Measurements from ENCODE around the gene ENO1. TPM values are rescaled to one million over a fixed set of nuclear protein-coding genes. Genes with fewer than 3 reads are reported as not detected.

The ENO1 gene
- total and polyA plus RNA-seq, 7 experiments from 2014 or later: 198 to 3,569 (median 434) TPM

DNA sequence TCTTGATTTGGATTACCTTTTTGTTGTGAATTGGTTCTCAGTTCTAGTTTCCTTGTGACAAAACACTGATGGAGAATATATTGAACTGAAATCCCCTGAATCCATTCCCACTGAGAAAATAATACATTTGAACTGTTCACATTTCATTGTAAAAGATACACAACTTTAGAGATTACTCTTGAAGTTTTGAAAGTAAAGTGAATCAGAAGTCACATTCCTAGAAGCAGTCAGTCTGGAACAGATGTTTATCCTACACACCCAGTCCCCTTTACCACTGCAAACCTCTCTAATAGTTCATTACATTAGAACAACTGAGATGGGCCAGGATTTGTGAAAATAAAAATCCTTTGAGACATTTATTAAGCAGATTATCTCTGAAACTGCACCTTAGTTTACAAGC is 64.5 kb downstream of the ENO1 start:
- ATAC-seq: no peak
- ChIA-PET CTCF (no interaction called here), POLR2A (no interaction called here)
- H3K4me3 ChIP-seq (ENCODE audit: low read length): no peak overlapping the region
- Mint-ChIP-seq H3K27me3 (peaks cover 0 to 3% (median 0%) of the 10 kb centered on the region in 5 donors), H3K4me1 (peaks cover 26 to 59% (median 47%) of the 10 kb centered on the region in 7 donors), H3K36me3 (no peaks in the 10 kb centered on the region), H3K9me3 (peaks cover 0 to 3% (median 0%) of the 10 kb centered on the region in 11 donors), H3K27ac (peak overlapping the region in 2 of 9 donors; percentile 10 to 41), H3K4me3 (peak overlapping the region in 1 of 10 donors; percentile 4)
- H3K36me3 ChIP-seq (ENCODE audit: control insufficient read depth in 2 of 3, insufficient read depth in 3 of 3, low read length in 3 of 3): peaks cover 0 to 4% (median 0%) of the 10 kb centered on the region in 3 experiments
- no peaks in the 10 kb centered on the region for H3K9me3 ChIP-seq (ENCODE audit: control insufficient read depth in 2 of 3, low read length in 3 of 3)
- no peaks in the 10 kb centered on the region for H3K27me3 ChIP-seq (ENCODE audit: control insufficient read depth in 2 of 2, insufficient read depth in 2 of 2, low read length in 2 of 2)
- no peak for DNase-seq
- no peak overlapping the region for H3K27ac ChIP-seq (ENCODE audit: low read depth, low read length)
- intact Hi-C loops (cut with micrococcal nuclease): loop anchor here in 1 of 2 donors (10.0 kb wide), 1 partner anchor 1039 kb away; the partner anchor contains the start of gene VAMP3
- peaks cover 10 to 15% of the 10 kb centered on the region in 2 donors for H3K4me1 ChIP-seq (ENCODE audit: control insufficient read depth in 2 of 2, insufficient read depth in 2 of 2, low read length in 2 of 2)

DNA sequence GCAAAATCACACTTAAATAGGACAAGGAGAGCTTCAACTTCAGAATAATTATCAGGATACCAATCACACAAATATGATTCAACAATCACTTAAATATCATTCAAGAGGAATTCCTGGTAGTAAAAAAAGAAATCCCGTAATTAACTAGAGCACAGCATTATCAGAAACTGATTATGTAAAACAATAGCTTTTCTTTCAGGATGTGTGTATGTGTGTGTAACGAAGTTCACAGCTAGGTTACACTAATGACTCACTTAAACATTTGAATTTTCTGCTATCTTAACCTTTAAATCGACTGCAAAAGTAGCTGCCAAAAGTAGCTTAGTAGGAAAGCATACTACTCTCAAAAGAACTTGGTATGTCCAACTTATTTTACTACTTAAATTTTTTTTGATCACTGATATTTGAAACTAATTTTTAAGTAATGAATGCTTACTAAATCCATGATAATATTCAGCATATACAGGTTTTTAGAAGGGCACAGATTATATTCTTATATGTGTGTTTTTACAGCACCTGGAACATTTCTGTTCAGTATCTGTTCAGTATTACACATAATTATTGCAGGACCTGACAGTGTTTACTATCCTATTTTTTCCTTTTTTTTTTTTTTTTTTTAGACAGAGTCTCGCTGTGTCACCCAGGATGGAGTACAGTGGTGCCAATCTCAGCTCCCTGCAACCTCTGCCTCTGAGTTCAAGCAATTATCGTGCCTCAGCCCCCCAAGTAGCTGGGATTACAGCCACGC is 65.3 kb downstream of the ENO1 start:
- Histone ChIP-seq H3K27me3 (ENCODE audit: control insufficient read depth in 2 of 2, insufficient read depth in 2 of 2, low read length in 2 of 2) (no peaks in the 10 kb centered on the region), H3K4me3 (ENCODE audit: low read length) (no peak overlapping the region), H3K36me3 (ENCODE audit: control insufficient read depth in 2 of 3, insufficient read depth in 3 of 3, low read length in 3 of 3) (peaks cover 0 to 4% (median 0%) of the 10 kb centered on the region in 3 experiments), H3K4me1 (ENCODE audit: control insufficient read depth in 2 of 2, insufficient read depth in 2 of 2, low read length in 2 of 2) (peaks cover 10 to 11% of the 10 kb centered on the region in 2 donors), H3K9me3 (ENCODE audit: control insufficient read depth in 2 of 3, low read length in 3 of 3) (no peaks in the 10 kb centered on the region), H3K27ac (ENCODE audit: low read depth, low read length) (no peak overlapping the region)
- no peak for ATAC-seq
- H3K27ac Mint-ChIP-seq: peak overlapping the region in 1 of 9 donors; percentile 35
- DNase-seq: no peak
- intact Hi-C loops (cut with micrococcal nuclease): loop anchor here in 1 of 2 donors (10.0 kb wide), 1 partner anchor 1038 kb away; the partner anchor contains the start of gene VAMP3
- H3K4me3 Mint-ChIP-seq: no peak overlapping the region
- ChIA-PET CTCF (interaction anchor here (0.6 to 0.7 kb wide), 2 partner anchors 84 to 171 kb away, joined by 3 to 5 read pairs; no protein-coding TSS in a partner anchor), POLR2A (interaction anchor here (0.6 to 0.7 kb wide), 2 partner anchors 18 to 113 kb away, joined by 3 to 5 read pairs; no protein-coding TSS in a partner anchor)
- peaks cover 0 to 3% (median 0%) of the 10 kb centered on the region in 11 donors for H3K9me3 Mint-ChIP-seq
- peaks cover 0 to 2% (median 0%) of the 10 kb centered on the region in 5 donors for H3K27me3 Mint-ChIP-seq
- no peaks in the 10 kb centered on the region for H3K36me3 Mint-ChIP-seq
- H3K4me1 Mint-ChIP-seq: peaks cover 21 to 54% (median 42%) of the 10 kb centered on the region in 7 donors

- POLR2A ChIA-PET: no interaction called here
- Mint-ChIP-seq H3K27me3 (no peaks in the 10 kb centered on the region), H3K27ac (no peak overlapping the region), H3K9me3 (peaks cover 0 to 3% (median 0%) of the 10 kb centered on the region in 11 donors), H3K4me1 (peaks cover 17 to 55% (median 40%) of the 10 kb centered on the region in 7 donors), H3K4me3 (no peak overlapping the region), H3K36me3 (peaks cover 0 to 1% (median 0%) of the 10 kb centered on the region in 5 donors)
- Histone ChIP-seq H3K4me1 (ENCODE audit: control insufficient read depth in 2 of 2, insufficient read depth in 2 of 2, low read length in 2 of 2) (peaks cover 10 to 11% of the 10 kb centered on the region in 2 donors), H3K36me3 (ENCODE audit: control insufficient read depth in 2 of 3, insufficient read depth in 3 of 3, low read length in 3 of 3) (no peaks in the 10 kb centered on the region), H3K27me3 (ENCODE audit: control insufficient read depth in 2 of 2, insufficient read depth in 2 of 2, low read length in 2 of 2) (no peaks in the 10 kb centered on the region), H3K27ac (ENCODE audit: low read depth, low read length) (no peak overlapping the region), H3K9me3 (ENCODE audit: control insufficient read depth in 2 of 3, low read length in 3 of 3) (no peaks in the 10 kb centered on the region), H3K4me3 (ENCODE audit: low read length) (no peak overlapping the region)
- ATAC-seq (no peak), DNase-seq (no peak)
- CTCF ChIA-PET: interaction anchor here (1.1 kb wide), 1 partner anchor 35 kb away, joined by 3 read pairs; no protein-coding TSS in a partner anchor
- intact Hi-C loops (cut with micrococcal nuclease): loop anchor here in 1 of 2 donors (10.0 kb wide), 1 partner anchor 1037 kb away; the partner anchor contains the start of gene VAMP3
Observed at GRCh38 chr1:8812081-8812480, 66.4 kb downstream of the ENO1 start.

Small RNAs within 50 kb of the gene (microRNA-seq; reads per million reads assigned to microRNA genes)
- gene MIR6728 (ENCODE audit: borderline microRNAs expressed): not detected

Other genes starting within 250 kb of the ENO1 start
- gene RERE, start 61.0 kb downstream of the ENO1 start, total RNA-seq: 100 to 1,000 TPM in 4 of 5 experiments, 10 to 100 TPM in 1; 75.6 to 114 (median 107) TPM
- 1 to 10 TPM; 7.3 to 9.1 TPM for gene RERE, start 61.0 kb downstream of the ENO1 start, polyA plus RNA-seq
- 1 to 10 TPM in 2 of 5 experiments, under 1 TPM in 3; 0.49 to 5.9 (median 0.90) TPM for gene CA6, start 67.2 kb upstream of the ENO1 start, total RNA-seq
- gene CA6, start 67.2 kb upstream of the ENO1 start, polyA plus RNA-seq: 1 to 10 TPM; 3.6 to 9.3 TPM
- gene SLC2A7, start 147.7 kb upstream of the ENO1 start, total RNA-seq: not detected
- gene SLC2A7, start 147.7 kb upstream of the ENO1 start, polyA plus RNA-seq: under 1 TPM in 1 of 2 donors, not detected in 1; 0.19 TPM
- 1 to 10 TPM in 1 of 5 experiments, under 1 TPM in 3, not detected in 1; 0.08 to 1.1 (median 0.14) TPM for gene SLC2A5, start 190.9 kb upstream of the ENO1 start, total RNA-seq
- gene SLC2A5, start 190.9 kb upstream of the ENO1 start, polyA plus RNA-seq: not detected

Data from naive thymus-derived CD4-positive, alpha-beta T cell (primary cell).